Activated naive CD4-positive, alpha-beta T cell treated with anti-CD3 and anti-CD28 coated beads for 36 hours (primary cell): ENCODE data around the gene SLC2A3. TPM values are rescaled to one million over a fixed set of nuclear protein-coding genes. Genes with fewer than 3 reads are reported as not detected.
"Not testable (repeated sequence)": the region's sequence is repeated elsewhere in the genome, so short reads cannot be mapped to it uniquely, and the experiment has no call there.

Experiments
- CTCF ChIA-PET: fragments of 350-600 bp; sonication (Branson Sonifier 250); formaldehyde crosslinking; loops from one replicate; lab custom pipeline; 2021; ENCODE audit warnings: antibody characterized with exemption; lab: Charles Lee
- DNase-seq: peaks from one replicate; pipeline ENCODE4 v3.0.0-alpha.2; 2020
- H3K27ac Mint-ChIP-seq: one replicate; pipeline ENCODE4 v1.8.0; 2021; ENCODE audit warnings: mild to moderate bottlenecking, mixed read lengths
- H3K27me3 Mint-ChIP-seq: one replicate; pipeline ENCODE4 v1.8.0; 2021; ENCODE audit warnings: low read depth, mixed read lengths
- H3K36me3 Mint-ChIP-seq: one replicate; pipeline ENCODE4 v1.8.0; 2021; ENCODE audit warnings: low read depth, mixed read lengths
- H3K4me1 Mint-ChIP-seq: one replicate; pipeline ENCODE4 v1.8.0; 2021; ENCODE audit warnings: low read depth, mixed read lengths
- H3K4me3 Mint-ChIP-seq: one replicate; pipeline ENCODE4 v1.8.0; 2021; ENCODE audit warnings: mild to moderate bottlenecking, moderate library complexity, mixed read lengths
- H3K9me3 Mint-ChIP-seq: one replicate; pipeline ENCODE4 v1.8.0; 2021; ENCODE audit warnings: mixed read lengths
- intact Hi-C: fragments of 100-400 bp; cut with micrococcal nuclease; formaldehyde crosslinking; loops from one replicate; pipeline ENCODE4 v1.15.1; 2023
- total RNA-seq, 2 experiments: library from RNA; stranded (reverse); gene quantifications; one replicate each; pipeline ENCODE4 v1.2.3, GENCODE V29; 2021

The SLC2A3 gene
- total RNA-seq, 2 experiments from 2014 or later: 392 to 394 TPM

GRCh38 chr12:7927470-7927869, 8.5 kb downstream of the SLC2A3 start:
- no peaks in the 10 kb centered on the region for H3K9me3 Mint-ChIP-seq
- peaks cover 74% of the 10 kb centered on the region for H3K36me3 Mint-ChIP-seq
- CTCF ChIA-PET: interaction anchor here (1.0 kb wide), 1 partner anchor 67 kb away, joined by 3 read pairs; no protein-coding TSS in a partner anchor
- intact Hi-C loops: no loop called here
- no peaks in the 10 kb centered on the region for H3K27me3 Mint-ChIP-seq
- H3K27ac Mint-ChIP-seq: peak overlapping the region; percentile 41
- H3K4me1 Mint-ChIP-seq: peaks cover 59% of the 10 kb centered on the region
- no peak overlapping the region for H3K4me3 Mint-ChIP-seq
- no peak for DNase-seq

- H3K36me3 Mint-ChIP-seq: peaks cover 81% of the 10 kb centered on the region
- H3K4me3 Mint-ChIP-seq: peak overlapping the region; percentile 27
- intact Hi-C loops, H3K27ac Mint-ChIP-seq, DNase-seq, H3K27me3 Mint-ChIP-seq, H3K9me3 Mint-ChIP-seq: not testable (repeated sequence)
- H3K4me1 Mint-ChIP-seq: peaks cover 58% of the 10 kb centered on the region
- CTCF ChIA-PET: interaction anchor here (0.5 to 0.9 kb wide), 2 partner anchors 25 to 51 kb away, joined by 4 read pairs; no protein-coding TSS in a partner anchor
Observed at GRCh38 chr12:7926068-7926666, 9.8 kb downstream of the SLC2A3 start.

- H3K9me3 Mint-ChIP-seq: no peaks in the 10 kb centered on the region
- H3K4me3 Mint-ChIP-seq: no peak overlapping the region
- H3K4me1 Mint-ChIP-seq: peaks cover 45% of the 10 kb centered on the region
- DNase-seq: no peak
- CTCF ChIA-PET: interaction anchor here (1.0 to 3.1 kb wide), 4 partner anchors 9 to 71 kb away, joined by 4 to 13 read pairs (median 6); no protein-coding TSS in a partner anchor
- intact Hi-C loops: no loop called here
- no peak overlapping the region for H3K27ac Mint-ChIP-seq
- peaks cover 77% of the 10 kb centered on the region for H3K36me3 Mint-ChIP-seq
- no peaks in the 10 kb centered on the region for H3K27me3 Mint-ChIP-seq
Observed at GRCh38 chr12:7923241-7924236, 12.4 kb downstream of the SLC2A3 start.

GRCh38 chr12:7921181-7921580, 14.8 kb downstream of the SLC2A3 start:
- H3K9me3 Mint-ChIP-seq, H3K27me3 Mint-ChIP-seq, intact Hi-C loops, DNase-seq, H3K4me3 Mint-ChIP-seq: not testable (repeated sequence)
- peaks cover 35% of the 10 kb centered on the region for H3K4me1 Mint-ChIP-seq
- CTCF ChIA-PET: interaction anchor here (1.0 to 1.2 kb wide), 2 partner anchors 18 to 310 kb away, joined by 4 to 7 read pairs; no protein-coding TSS in a partner anchor
- H3K36me3 Mint-ChIP-seq: peaks cover 61% of the 10 kb centered on the region
- peak overlapping the region; percentile 34 for H3K27ac Mint-ChIP-seq

DNA sequence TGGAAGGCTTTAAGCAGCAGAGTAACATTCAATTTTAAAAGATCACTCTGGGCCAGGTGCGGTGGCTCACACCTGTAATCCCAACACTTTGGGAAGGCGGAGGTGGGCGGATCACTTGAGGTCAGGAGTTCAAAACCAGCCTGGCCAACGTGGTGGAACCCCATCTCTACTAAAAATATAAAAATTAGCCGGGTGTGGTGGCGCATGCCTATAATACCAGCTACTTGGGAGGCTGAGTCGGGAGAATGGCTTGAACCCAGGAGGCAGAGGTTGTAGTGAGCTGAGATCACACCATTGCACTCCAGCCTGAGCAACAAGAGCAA, 17.8 kb downstream of the SLC2A3 start:
- H3K9me3 Mint-ChIP-seq, H3K27me3 Mint-ChIP-seq, H3K27ac Mint-ChIP-seq, DNase-seq, H3K4me3 Mint-ChIP-seq, intact Hi-C loops: not testable (repeated sequence)
- peaks cover 41% of the 10 kb centered on the region for H3K36me3 Mint-ChIP-seq
- CTCF ChIA-PET: interaction anchor here (1.1 kb wide), 1 partner anchor 160 kb away, joined by 4 read pairs; no protein-coding TSS in a partner anchor
- peaks cover 25% of the 10 kb centered on the region for H3K4me1 Mint-ChIP-seq

DNA sequence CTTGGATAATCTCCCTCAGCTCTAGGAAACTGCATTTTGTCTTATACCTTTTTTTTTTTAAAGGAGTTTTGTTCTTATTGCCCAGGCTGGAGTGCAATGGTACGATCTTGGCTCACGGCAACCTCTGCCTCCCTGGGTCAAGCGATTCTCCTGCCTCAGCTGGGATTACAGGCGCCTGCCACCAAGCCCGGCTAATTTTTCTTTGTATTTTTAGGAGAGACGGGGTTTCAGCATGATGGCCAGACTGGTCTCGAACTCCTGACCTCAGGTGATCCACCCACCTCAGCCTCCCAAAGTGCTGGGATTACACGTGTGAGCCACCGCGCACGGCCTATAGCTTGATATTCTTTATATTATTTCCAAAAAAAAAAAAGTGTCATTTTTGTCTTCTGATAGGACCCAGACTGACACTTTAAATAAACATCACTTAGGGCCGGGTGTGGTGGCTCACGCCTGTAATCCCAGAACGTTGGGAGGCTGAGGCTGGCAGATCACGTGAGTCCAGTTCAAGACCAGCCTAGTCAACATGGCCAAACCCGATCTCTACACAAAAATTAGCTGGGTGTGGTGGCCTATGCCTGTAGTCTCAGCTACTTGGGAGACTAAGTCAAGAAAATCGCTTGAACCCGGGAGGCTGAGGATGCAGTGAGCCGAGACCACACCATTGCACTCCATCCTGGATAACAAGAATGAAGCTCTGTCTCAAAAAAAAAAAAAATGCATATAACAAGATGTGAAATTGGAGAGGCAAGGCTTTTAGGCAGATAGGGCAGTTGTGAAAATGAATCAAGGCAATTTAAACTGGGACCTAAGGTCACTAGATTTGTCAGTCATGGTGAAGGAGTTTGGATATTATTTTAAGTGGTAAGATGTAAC, 18.4 kb downstream of the SLC2A3 start:
- no peaks in the 10 kb centered on the region for H3K9me3 Mint-ChIP-seq
- no peak overlapping the region for H3K4me3 Mint-ChIP-seq
- no peak overlapping the region for H3K27ac Mint-ChIP-seq
- intact Hi-C loops: no loop called here
- no peak for DNase-seq
- H3K27me3 Mint-ChIP-seq: no peaks in the 10 kb centered on the region
- peaks cover 39% of the 10 kb centered on the region for H3K36me3 Mint-ChIP-seq
- peaks cover 23% of the 10 kb centered on the region for H3K4me1 Mint-ChIP-seq
- CTCF ChIA-PET: interaction anchor here (0.6 kb wide), 2 partner anchors 18 to 81 kb away, joined by 4 read pairs; partner anchors contain the start of gene SLC2A3

DNA sequence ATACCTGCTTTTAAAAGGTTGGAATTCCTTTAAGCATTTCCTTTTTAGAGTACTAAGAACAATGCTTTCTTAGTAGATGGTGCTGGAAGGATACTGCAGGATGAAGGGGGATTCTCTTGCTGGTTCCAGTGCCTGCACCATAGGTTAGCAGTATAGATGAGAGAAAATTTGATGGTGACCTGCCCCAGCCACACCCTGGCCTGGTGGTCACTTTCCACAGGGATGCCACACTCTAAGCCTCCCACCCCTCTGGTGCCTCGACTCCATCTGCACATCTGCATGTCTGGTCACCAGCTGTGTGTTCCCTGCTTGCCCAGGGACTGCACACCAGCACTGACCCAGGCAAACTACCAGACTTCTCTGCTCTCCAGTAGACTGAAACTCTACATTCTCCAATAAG, 19.1 kb downstream of the SLC2A3 start:
- H3K4me1 Mint-ChIP-seq: peaks cover 20% of the 10 kb centered on the region
- no peaks in the 10 kb centered on the region for H3K27me3 Mint-ChIP-seq
- CTCF ChIA-PET: interaction anchor here (0.6 kb wide), 2 partner anchors 19 to 82 kb away, joined by 4 read pairs; partner anchors contain the start of gene SLC2A3
- DNase-seq: no peak
- intact Hi-C loops: no loop called here
- no peaks in the 10 kb centered on the region for H3K9me3 Mint-ChIP-seq
- peaks cover 32% of the 10 kb centered on the region for H3K36me3 Mint-ChIP-seq
- H3K4me3 Mint-ChIP-seq: no peak overlapping the region
- H3K27ac Mint-ChIP-seq: peak overlapping the region; percentile 12

DNA sequence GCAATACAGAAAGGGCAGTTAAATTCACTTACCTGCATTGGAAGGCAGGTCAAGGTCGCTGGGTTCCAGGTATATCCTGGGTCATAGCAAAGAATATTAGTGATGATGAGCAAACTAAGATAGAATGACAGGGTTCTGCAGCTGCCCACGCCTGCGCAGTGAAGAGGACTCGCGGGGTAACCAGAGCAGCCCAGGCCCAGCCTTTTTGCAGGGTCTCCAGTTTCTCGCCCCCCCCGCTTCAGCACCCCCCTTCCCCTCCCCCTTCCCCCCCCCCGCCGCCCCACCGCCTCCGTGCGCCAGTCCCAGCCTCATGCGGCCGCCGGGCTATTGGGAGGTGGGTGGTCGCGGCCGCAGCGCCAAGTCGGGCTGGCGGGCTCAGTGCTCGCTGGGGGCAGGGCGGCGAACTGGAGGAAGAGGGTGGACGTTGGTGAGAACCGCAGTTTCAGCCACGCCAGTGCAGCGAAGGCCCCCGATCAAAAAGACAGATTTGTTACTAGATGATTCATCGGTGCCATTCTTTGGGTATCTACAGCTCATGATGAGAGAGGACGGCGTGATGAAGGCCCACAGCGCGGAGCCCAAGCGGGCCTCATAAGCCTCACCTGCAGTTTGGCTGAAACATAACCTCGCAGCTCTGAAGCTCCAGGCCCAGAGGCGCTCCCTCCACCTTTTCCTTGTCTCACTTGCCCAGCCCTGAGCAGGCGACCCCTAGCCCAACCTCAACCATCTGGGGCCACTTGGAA, 20.2 kb downstream of the SLC2A3 start:
- intact Hi-C loops: no loop called here
- no peak overlapping the region for H3K27ac Mint-ChIP-seq
- CTCF ChIA-PET: no interaction called here
- peaks cover 12% of the 10 kb centered on the region for H3K4me1 Mint-ChIP-seq
- no peak for DNase-seq
- no peaks in the 10 kb centered on the region for H3K27me3 Mint-ChIP-seq
- H3K36me3 Mint-ChIP-seq: peaks cover 21% of the 10 kb centered on the region
- no peak overlapping the region for H3K4me3 Mint-ChIP-seq
- no peaks in the 10 kb centered on the region for H3K9me3 Mint-ChIP-seq

GRCh38 chr12:7910106-7910505, 25.9 kb downstream of the SLC2A3 start:
- H3K4me1 Mint-ChIP-seq, H3K9me3 Mint-ChIP-seq, H3K27me3 Mint-ChIP-seq, H3K36me3 Mint-ChIP-seq, H3K4me3 Mint-ChIP-seq, DNase-seq, intact Hi-C loops, H3K27ac Mint-ChIP-seq: not testable (repeated sequence)
- CTCF ChIA-PET: interaction anchor here (1.5 kb wide), 1 partner anchor 23 kb away, joined by 6 read pairs; no protein-coding TSS in a partner anchor

DNA sequence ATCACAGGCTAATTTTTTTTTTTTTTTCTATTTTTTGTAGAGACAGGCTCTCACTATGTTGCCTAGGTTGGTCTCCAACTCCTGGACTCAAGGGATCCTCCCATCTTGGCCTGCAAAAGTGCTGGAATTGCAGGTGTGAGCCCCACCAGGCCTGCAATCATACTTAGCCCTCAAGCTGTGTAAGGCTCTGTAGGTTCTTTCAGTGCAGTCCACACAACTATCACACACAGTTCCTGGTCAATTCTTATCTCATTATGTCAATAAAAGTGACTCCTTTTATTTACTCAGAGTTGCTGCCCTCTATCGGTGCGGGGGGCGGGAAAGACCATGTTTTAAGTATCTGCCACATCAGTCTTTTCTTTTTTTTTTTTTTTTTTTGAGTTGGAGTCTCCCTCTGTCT, 29.0 kb downstream of the SLC2A3 start:
- no peaks in the 10 kb centered on the region for H3K4me1 Mint-ChIP-seq
- no peak overlapping the region for H3K27ac Mint-ChIP-seq
- CTCF ChIA-PET: interaction anchor here (0.6 kb wide), 1 partner anchor 24 kb away, joined by 3 read pairs; no protein-coding TSS in a partner anchor
- H3K36me3 Mint-ChIP-seq: no peaks in the 10 kb centered on the region
- DNase-seq: peak; percentile 42
- H3K9me3 Mint-ChIP-seq: no peaks in the 10 kb centered on the region
- intact Hi-C loops: no loop called here
- no peak overlapping the region for H3K4me3 Mint-ChIP-seq
- H3K27me3 Mint-ChIP-seq: no peaks in the 10 kb centered on the region

GRCh38 chr12:7906303-7906702, 29.7 kb downstream of the SLC2A3 start:
- H3K9me3 Mint-ChIP-seq, H3K27me3 Mint-ChIP-seq, H3K4me1 Mint-ChIP-seq, H3K4me3 Mint-ChIP-seq, H3K36me3 Mint-ChIP-seq, H3K27ac Mint-ChIP-seq, DNase-seq, intact Hi-C loops: not testable (repeated sequence)
- CTCF ChIA-PET: interaction anchor here (0.9 kb wide), 1 partner anchor 13 kb away, joined by 3 read pairs; no protein-coding TSS in a partner anchor
